Smooth muscle cell (in vitro differentiated cells): ENCODE data around the gene ABCC2. TPM values are rescaled to one million over a fixed set of nuclear protein-coding genes. Genes with fewer than 3 reads are reported as not detected.

Source experiments
- DNase-seq: peaks from one replicate; lab custom pipeline; 2025; ENCODE audit not compliant: unreplicated experiment; lab: John Stamatoyannopoulos, UW
- H2AFZ ChIP-seq: fragments of 200-600 bp; sonication (generic); 2 replicates; pipeline ENCODE4 v1.6.0; 2016; ENCODE audit warnings: antibody characterized with exemption, low read depth, mild to moderate bottlenecking
- H3F3A ChIP-seq: fragments of 200-600 bp; sonication (generic); 2 replicates; pipeline ENCODE4 v1.6.0; 2017; ENCODE audit warnings: antibody characterized with exemption, low read depth
- H3K27ac ChIP-seq: fragments of 200-600 bp; sonication (generic); 2 replicates; pipeline ENCODE4 v1.5.1; 2016; ENCODE audit warnings: low read depth, mild to moderate bottlenecking
- H3K27me3 ChIP-seq: fragments of 200-600 bp; sonication (generic); 2 replicates; pipeline ENCODE4 v1.6.1; 2016; ENCODE audit warnings: low read depth, mild to moderate bottlenecking
- H3K36me3 ChIP-seq: fragments of 200-600 bp; sonication (generic); 2 replicates; pipeline ENCODE4 v1.5.1; 2016; ENCODE audit warnings: low read depth
- H3K4me1 ChIP-seq: fragments of 200-600 bp; sonication (generic); 2 replicates; pipeline ENCODE4 v1.5.1; 2016; ENCODE audit warnings: low read depth
- H3K4me2 ChIP-seq: fragments of 200-600 bp; sonication (generic); 2 replicates; pipeline ENCODE4 v1.6.0; 2016; ENCODE audit warnings: mild to moderate bottlenecking
- H3K4me3 ChIP-seq: fragments of 200-600 bp; sonication (generic); 2 replicates; pipeline ENCODE4 v1.5.1; 2016; ENCODE audit warnings: mild to moderate bottlenecking
- H3K79me2 ChIP-seq: fragments of 200-600 bp; sonication (generic); 2 replicates; pipeline ENCODE4 v1.6.0; 2016; ENCODE audit warnings: low read depth, mild to moderate bottlenecking
- H3K9ac ChIP-seq: fragments of 200-600 bp; sonication (generic); 2 replicates; pipeline ENCODE4 v1.6.0; 2016; ENCODE audit warnings: low read depth
- H3K9me3 ChIP-seq: fragments of 200-600 bp; sonication (generic); replicated peaks from 2 replicates; pipeline ENCODE4 v1.5.1; 2016; ENCODE audit warnings: low read depth
- H4K20me1 ChIP-seq: fragments of 200-600 bp; sonication (generic); 2 replicates; pipeline ENCODE4 v1.6.0; 2016; ENCODE audit warnings: low read depth
- WGBS: methylation state at CpG from one replicate; pipeline ENCODE4 v1.1.7; 2016; ENCODE audit warnings: low lambda C conversion rate; 5-methylcytosine and 5-hydroxymethylcytosine counted together
- polyA plus RNA-seq: library from polyadenylated mRNA; unstranded; fragments of >200 nt; fragmentation: Nextera tagmentation; extraction: Ambion mirVana; gene quantifications from 2 replicates; pipeline ENCODE4 v1.2.1, GENCODE V29; 2016
- total RNA-seq: library from RNA; depleted of rRNA; stranded (reverse); fragments of >200 nt; gene quantifications from 2 replicates; pipeline ENCODE4 v1.2.3, GENCODE V29; 2014
- TF ChIP-seq, protein P1 (sequence below): fragments of 200-600 bp; sonication (generic); IDR thresholded peaks from 2 replicates; pipeline ENCODE4 v1.5.1; 2017; ENCODE audit warnings: borderline replicate concordance, mild to moderate bottlenecking, antibody characterized with exemption; ENCODE audit not compliant: insufficient read depth, poor library complexity, severe bottlenecking

The ABCC2 gene
- total and polyA plus RNA-seq, 2 experiments from 2014 or later = 0.36 to 3.0 TPM

DNA sequence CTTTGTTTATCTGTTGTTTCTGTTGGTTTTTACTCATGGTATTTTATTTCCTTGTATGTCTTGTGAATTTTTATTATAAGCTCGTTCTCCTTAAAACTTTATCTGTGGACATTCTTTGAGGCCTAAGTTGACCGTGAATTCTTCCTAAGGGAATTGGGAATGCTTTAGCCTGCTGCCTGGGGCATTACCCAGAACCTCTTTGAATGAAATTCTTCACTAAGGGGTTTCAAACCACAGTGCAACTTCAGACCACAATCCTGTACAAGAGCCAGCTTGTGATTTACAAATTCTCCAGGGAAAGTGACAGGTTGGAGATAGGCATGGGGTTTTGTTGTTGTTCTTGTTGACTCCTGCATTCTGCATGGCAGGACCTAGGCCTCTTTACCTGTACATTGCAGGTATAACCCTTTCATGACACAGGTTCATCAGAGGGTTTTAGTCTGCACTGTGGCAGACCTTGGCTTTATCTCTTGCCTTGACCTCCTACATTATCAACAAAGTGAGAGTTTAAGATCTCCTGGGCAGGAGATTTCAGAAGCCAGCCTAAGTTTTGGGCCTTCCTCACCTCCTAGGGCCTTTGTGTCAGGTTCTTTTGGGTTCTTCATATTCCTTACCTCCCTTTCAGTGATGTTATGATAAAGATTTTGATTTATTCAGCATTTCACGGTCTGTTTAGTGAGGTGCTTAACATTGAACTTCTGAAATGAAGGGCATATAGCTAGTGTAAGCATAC is 70.2 kb downstream of the ABCC2 start:
- Histone ChIP-seq H3K36me3 (no peaks in the 10 kb centered on the region), H3K9ac (no peak overlapping the region), H3K79me2 (no peaks in the 10 kb centered on the region), H3K27ac (no peak overlapping the region), H3K4me2 (no peak overlapping the region), H3F3A (no peaks in the 10 kb centered on the region), H3K27me3 (no peaks in the 10 kb centered on the region), H4K20me1 (no peaks in the 10 kb centered on the region), H3K9me3 (no peaks in the 10 kb centered on the region), H3K4me1 (no peaks in the 10 kb centered on the region), H3K4me3 (no peak overlapping the region), H2AFZ (no peak overlapping the region)
- WGBS = 51% methylated on average over 3 of the region's 3 CpGs
- DNase-seq = no peak
- TF ChIP-seq, protein P1, sequence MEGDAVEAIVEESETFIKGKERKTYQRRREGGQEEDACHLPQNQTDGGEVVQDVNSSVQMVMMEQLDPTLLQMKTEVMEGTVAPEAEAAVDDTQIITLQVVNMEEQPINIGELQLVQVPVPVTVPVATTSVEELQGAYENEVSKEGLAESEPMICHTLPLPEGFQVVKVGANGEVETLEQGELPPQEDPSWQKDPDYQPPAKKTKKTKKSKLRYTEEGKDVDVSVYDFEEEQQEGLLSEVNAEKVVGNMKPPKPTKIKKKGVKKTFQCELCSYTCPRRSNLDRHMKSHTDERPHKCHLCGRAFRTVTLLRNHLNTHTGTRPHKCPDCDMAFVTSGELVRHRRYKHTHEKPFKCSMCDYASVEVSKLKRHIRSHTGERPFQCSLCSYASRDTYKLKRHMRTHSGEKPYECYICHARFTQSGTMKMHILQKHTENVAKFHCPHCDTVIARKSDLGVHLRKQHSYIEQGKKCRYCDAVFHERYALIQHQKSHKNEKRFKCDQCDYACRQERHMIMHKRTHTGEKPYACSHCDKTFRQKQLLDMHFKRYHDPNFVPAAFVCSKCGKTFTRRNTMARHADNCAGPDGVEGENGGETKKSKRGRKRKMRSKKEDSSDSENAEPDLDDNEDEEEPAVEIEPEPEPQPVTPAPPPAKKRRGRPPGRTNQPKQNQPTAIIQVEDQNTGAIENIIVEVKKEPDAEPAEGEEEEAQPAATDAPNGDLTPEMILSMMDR = no peak

DNA sequence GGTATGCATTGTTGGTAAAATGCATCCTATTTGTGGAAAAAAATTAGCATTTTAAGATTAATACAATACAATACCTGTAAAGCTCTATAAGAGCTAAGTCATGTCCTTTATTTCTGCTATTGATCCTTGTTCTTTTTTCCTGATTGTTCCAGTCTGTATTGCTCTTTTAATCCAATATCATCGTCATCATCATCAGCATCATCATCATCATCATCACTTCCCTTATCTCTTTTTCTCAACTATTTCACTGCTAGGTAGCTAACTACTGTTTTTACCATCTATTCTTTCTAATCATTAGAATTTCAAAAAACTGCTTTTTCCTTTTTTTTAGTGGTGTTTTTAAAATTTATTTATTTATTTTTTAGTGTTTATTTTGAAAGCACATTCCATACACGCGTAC is 71.2 kb downstream of the ABCC2 start:
- no peaks in the 10 kb centered on the region for H3K9me3 ChIP-seq
- H3K4me2 ChIP-seq = no peak overlapping the region
- no peak overlapping the region for H3K4me3 ChIP-seq
- no peak overlapping the region for H3K9ac ChIP-seq
- no peaks in the 10 kb centered on the region for H3K36me3 ChIP-seq
- DNase-seq = no peak
- H3K79me2 ChIP-seq = no peaks in the 10 kb centered on the region
- no peaks in the 10 kb centered on the region for H3F3A ChIP-seq
- H3K4me1 ChIP-seq = no peaks in the 10 kb centered on the region
- no peaks in the 10 kb centered on the region for H4K20me1 ChIP-seq
- H3K27me3 ChIP-seq = no peaks in the 10 kb centered on the region
- TF ChIP-seq, protein P1 = no peak
- no peak overlapping the region for H3K27ac ChIP-seq
- WGBS = 94% methylated on average over 3 of the region's 3 CpGs
- no peak overlapping the region for H2AFZ ChIP-seq

GRCh38 chr10:99854860-99855259 is 72.4 kb downstream of the ABCC2 start:
- no peaks in the 10 kb centered on the region for H3K36me3 ChIP-seq
- no peak for DNase-seq
- H3K4me1 ChIP-seq = no peaks in the 10 kb centered on the region
- no peaks in the 10 kb centered on the region for H3K79me2 ChIP-seq
- H3K4me3 ChIP-seq = no peak overlapping the region
- H4K20me1 ChIP-seq = no peaks in the 10 kb centered on the region
- TF ChIP-seq, protein P1 = peak; percentile 40
- H3K27ac ChIP-seq = no peak overlapping the region
- 58% methylated on average over 6 of the region's 6 CpGs for WGBS
- H2AFZ ChIP-seq = no peak overlapping the region
- H3K27me3 ChIP-seq = no peaks in the 10 kb centered on the region
- no peak overlapping the region for H3K4me2 ChIP-seq
- no peaks in the 10 kb centered on the region for H3K9me3 ChIP-seq
- H3K9ac ChIP-seq = no peak overlapping the region
- H3F3A ChIP-seq = no peaks in the 10 kb centered on the region

GRCh38 chr10:99855479-99856071 is 73.1 kb downstream of the ABCC2 start:
- Histone ChIP-seq H3K9ac (no peak overlapping the region), H2AFZ (no peak overlapping the region), H3K79me2 (no peaks in the 10 kb centered on the region), H3K4me1 (no peaks in the 10 kb centered on the region), H3K36me3 (no peaks in the 10 kb centered on the region), H3K4me3 (no peak overlapping the region), H4K20me1 (no peaks in the 10 kb centered on the region), H3K27me3 (no peaks in the 10 kb centered on the region), H3K27ac (no peak overlapping the region), H3K4me2 (no peak overlapping the region), H3F3A (no peaks in the 10 kb centered on the region), H3K9me3 (no peaks in the 10 kb centered on the region)
- 86% methylated on average over 8 of the region's 8 CpGs for WGBS
- no peak for DNase-seq
- TF ChIP-seq, protein P1 = no peak
